Fibroblast of lung (primary cell): ENCODE measurements around the gene VIPR2.

Experiments used
- CTCF ChIP-seq, 2 donors: IDR thresholded peaks in 1 of 2; conservative IDR thresholded peaks in 1 of 2; 1 replicate in 1 of 2; 2 replicates in 1 of 2; pipeline ENCODE4 v1.5.1; 2011 to 2012; ENCODE audit warnings: low read length in 2 of 2, control low read depth in 1 of 2, inconsistent platforms in 1 of 2, low read depth in 1 of 2, mild to moderate bottlenecking in 1 of 2
- EZH2 ChIP-seq: IDR thresholded peaks from 2 replicates; pipeline ENCODE4 v1.5.1; 2012; ENCODE audit warnings: low read length, control low read depth, mild to moderate bottlenecking; ENCODE audit errors: missing control alignments

GRCh38 chr7:159038066-159038465 is 106.6 kb downstream of the VIPR2 start:
- TF ChIP-seq CTCF (conservative IDR thresholded peaks at IDR 0.05 in 1 of 2, IDR thresholded peaks at IDR 0.05 in 1 of 2; ENCODE audit: low read depth in 1 of 2, low read length in 2 of 2) = no peak
- TF ChIP-seq EZH2 = no peak
